HepG2 (cell line): ENCODE results near the gene C2orf49. TPM values are rescaled to one million over a fixed set of nuclear protein-coding genes. Genes with fewer than 3 reads are reported as not detected.
A peak's percentile ranks its signal among the peaks of the same experiment; 100 is the strongest.

Experiments used
- ARHGAP35 ChIP-seq: sonication (generic); formaldehyde crosslinking; IDR thresholded peaks from 2 replicates; pipeline ENCODE4 v1.9.0; 2022; ENCODE audit warnings: mild to moderate bottlenecking, inconsistent platforms, moderate library complexity, missing genetic modification reagents, borderline replicate concordance
- ARNT2 ChIP-seq: sonication (generic); formaldehyde crosslinking; IDR thresholded peaks from 2 replicates; pipeline ENCODE4 v1.8.0; 2022; ENCODE audit warnings: mild to moderate bottlenecking, low read depth, missing genetic modification reagents, moderate library complexity
- HCFC1 ChIP-seq: fragments of 150-350 bp; IDR thresholded peaks from 2 replicates; pipeline ENCODE4 v1.6.1; 2014; ENCODE audit warnings: low read depth, low read length
- HES4 ChIP-seq: sonication (generic); formaldehyde crosslinking; IDR thresholded peaks from 2 replicates; pipeline ENCODE4 v1.9.0; 2021; ENCODE audit warnings: mild to moderate bottlenecking, missing genetic modification reagents, borderline replicate concordance
- HHEX ChIP-seq: IDR thresholded peaks from 2 replicates; pipeline ENCODE4 v1.6.1; 2016; ENCODE audit warnings: control low read depth
- IKZF4 ChIP-seq: sonication (generic); formaldehyde crosslinking; IDR thresholded peaks from 2 replicates; pipeline ENCODE4 v1.5.1; 2020; ENCODE audit warnings: borderline replicate concordance, mild to moderate bottlenecking, low read depth, missing genetic modification reagents; ENCODE audit errors: not compliant biosample characterization
- MNT ChIP-seq: fragments of 450-650 bp; IDR thresholded peaks from 2 replicates; pipeline ENCODE4 v1.6.1; 2016
- PHF20 ChIP-seq: sonication (generic); formaldehyde crosslinking; IDR thresholded peaks from 2 replicates; pipeline ENCODE4 v1.5.0; 2020; ENCODE audit warnings: mild to moderate bottlenecking, missing genetic modification reagents
- RFX5 ChIP-seq: IDR thresholded peaks from 2 replicates; pipeline ENCODE4 v1.6.1; 2011; ENCODE audit warnings: low read depth, low read length, improper control_type of control experiment
- RXRB ChIP-seq: IDR thresholded peaks from 2 replicates; pipeline ENCODE4 v1.6.1; 2016; ENCODE audit warnings: borderline replicate concordance, missing genetic modification reagents, missing compliant biosample characterization
- SETDB1 ChIP-seq: sonication (generic); formaldehyde crosslinking; IDR thresholded peaks from 2 replicates; pipeline ENCODE4 v1.5.1; 2020; ENCODE audit warnings: missing genetic modification reagents, mild to moderate bottlenecking, borderline replicate concordance
- SIN3A ChIP-seq: IDR thresholded peaks from 2 replicates; pipeline ENCODE4 v1.6.1; 2011; ENCODE audit warnings: low read depth, mild to moderate bottlenecking, control low read depth, low read length, borderline replicate concordance
- SMYD3 ChIP-seq: sonication (generic); formaldehyde crosslinking; IDR thresholded peaks from 2 replicates; pipeline ENCODE4 v1.8.1; 2023; ENCODE audit warnings: mild to moderate bottlenecking, missing genetic modification reagents
- SP2 ChIP-seq: sonication (generic); formaldehyde crosslinking; IDR thresholded peaks from 2 replicates; pipeline ENCODE4 v1.5.1; 2020; ENCODE audit warnings: mild to moderate bottlenecking, missing genetic modification reagents
- THAP7 ChIP-seq: sonication (generic); formaldehyde crosslinking; IDR thresholded peaks from 2 replicates; pipeline ENCODE4 v1.8.1; 2023; ENCODE audit warnings: mild to moderate bottlenecking, missing genetic modification reagents
- ZFY ChIP-seq: sonication (generic); formaldehyde crosslinking; IDR thresholded peaks from 2 replicates; pipeline ENCODE4 v1.4.0; 2020; ENCODE audit warnings: missing genetic modification reagents
- ZKSCAN5 ChIP-seq: sonication (generic); formaldehyde crosslinking; IDR thresholded peaks from 2 replicates; pipeline ENCODE4 v1.5.1; 2020; ENCODE audit warnings: mild to moderate bottlenecking, missing genetic modification reagents
- ZNF292 ChIP-seq: sonication (generic); formaldehyde crosslinking; IDR thresholded peaks from 2 replicates; pipeline ENCODE4 v1.8.1; 2022; ENCODE audit warnings: mild to moderate bottlenecking, low read depth, missing genetic modification reagents, borderline replicate concordance
- ZNF382 ChIP-seq: sonication (generic); formaldehyde crosslinking; IDR thresholded peaks from 2 replicates; pipeline ENCODE4 v1.5.0; 2020; ENCODE audit warnings: missing genetic modification reagents, mild to moderate bottlenecking, borderline replicate concordance
- ZNF720 ChIP-seq: sonication (generic); formaldehyde crosslinking; IDR thresholded peaks from 2 replicates; pipeline ENCODE4 v1.4.0; 2020; ENCODE audit warnings: missing genetic modification reagents
- polyA plus RNA-seq, 8 experiments: library from polyadenylated mRNA; depleted of rRNA in 3 of 8; stranded (reverse) in 7 of 8; unstranded in 1 of 8; fragments of >200 nt; fragmentation: Illumina TruSeq in 4 of 8; extraction: Trizol in 4 of 8; gene quantifications; 2 replicates each; pipeline versions ENCODE4 v1.2.1 to v1.2.3, GENCODE V29; 2011 to 2016; ENCODE audit warnings: low read depth in 4 of 8, missing spikeins in 1 of 8, mixed read lengths in 1 of 8; ENCODE audit not compliant: insufficient read depth in 1 of 8
- total RNA-seq, 5 experiments: library from RNA; depleted of rRNA; stranded (reverse); fragments of >200 nt; fragmentation: Illumina TruSeq; extraction: Trizol; gene quantifications; 2 replicates each; pipeline ENCODE4 v1.2.3, GENCODE V29; 2016; ENCODE audit warnings: low read depth in 1 of 5
- TF ChIP-seq, protein P1 (sequence below): sonication (generic); formaldehyde crosslinking; IDR thresholded peaks from 2 replicates; pipeline ENCODE4 v1.4.0; 2020; ENCODE audit warnings: missing genetic modification reagents, borderline replicate concordance
- TF ChIP-seq, protein P2 (sequence below): IDR thresholded peaks from 2 replicates; pipeline ENCODE4 v1.6.1; 2016; ENCODE audit warnings: missing genetic modification reagents, missing compliant biosample characterization
- TF ChIP-seq, protein P3 (sequence below): sonication (generic); formaldehyde crosslinking; IDR thresholded peaks from 2 replicates; pipeline ENCODE4 v1.9.0; 2021; ENCODE audit warnings: missing genetic modification reagents, mild to moderate bottlenecking, borderline replicate concordance

Gene C2orf49
- total and polyA plus RNA-seq, 2 of the 13 experiments (the other 11 are each of a cell fraction or from before 2014, with no cell fraction given): 24.7 to 28.8 TPM

- TF ChIP-seq, protein P1, sequence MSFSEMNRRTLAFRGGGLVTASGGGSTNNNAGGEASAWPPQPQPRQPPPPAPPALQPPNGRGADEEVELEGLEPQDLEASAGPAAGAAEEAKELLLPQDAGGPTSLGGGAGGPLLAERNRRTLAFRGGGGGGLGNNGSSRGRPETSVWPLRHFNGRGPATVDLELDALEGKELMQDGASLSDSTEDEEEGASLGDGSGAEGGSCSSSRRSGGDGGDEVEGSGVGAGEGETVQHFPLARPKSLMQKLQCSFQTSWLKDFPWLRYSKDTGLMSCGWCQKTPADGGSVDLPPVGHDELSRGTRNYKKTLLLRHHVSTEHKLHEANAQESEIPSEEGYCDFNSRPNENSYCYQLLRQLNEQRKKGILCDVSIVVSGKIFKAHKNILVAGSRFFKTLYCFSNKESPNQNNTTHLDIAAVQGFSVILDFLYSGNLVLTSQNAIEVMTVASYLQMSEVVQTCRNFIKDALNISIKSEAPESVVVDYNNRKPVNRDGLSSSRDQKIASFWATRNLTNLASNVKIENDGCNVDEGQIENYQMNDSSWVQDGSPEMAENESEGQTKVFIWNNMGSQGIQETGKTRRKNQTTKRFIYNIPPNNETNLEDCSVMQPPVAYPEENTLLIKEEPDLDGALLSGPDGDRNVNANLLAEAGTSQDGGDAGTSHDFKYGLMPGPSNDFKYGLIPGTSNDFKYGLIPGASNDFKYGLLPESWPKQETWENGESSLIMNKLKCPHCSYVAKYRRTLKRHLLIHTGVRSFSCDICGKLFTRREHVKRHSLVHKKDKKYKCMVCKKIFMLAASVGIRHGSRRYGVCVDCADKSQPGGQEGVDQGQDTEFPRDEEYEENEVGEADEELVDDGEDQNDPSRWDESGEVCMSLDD (CRISPR knock-in tag): no peak
- TF ChIP-seq THAP7: no peak
- TF ChIP-seq ZFY: no peak
- TF ChIP-seq RXRB (CRISPR knock-in tag): peak; percentile 58
- TF ChIP-seq SP2 (CRISPR knock-in tag): no peak
- TF ChIP-seq, protein P2, sequence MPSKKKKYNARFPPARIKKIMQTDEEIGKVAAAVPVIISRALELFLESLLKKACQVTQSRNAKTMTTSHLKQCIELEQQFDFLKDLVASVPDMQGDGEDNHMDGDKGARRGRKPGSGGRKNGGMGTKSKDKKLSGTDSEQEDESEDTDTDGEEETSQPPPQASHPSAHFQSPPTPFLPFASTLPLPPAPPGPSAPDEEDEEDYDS (CRISPR knock-in tag): peak; percentile 59; the same call in 1 of the 2 replicates
- no peak for TF ChIP-seq ARHGAP35
- TF ChIP-seq ARNT2 (CRISPR knock-in tag): no peak
- TF ChIP-seq ZKSCAN5 (CRISPR knock-in tag): no peak
- no peak for TF ChIP-seq HES4 (CRISPR knock-in tag)
- no peak for TF ChIP-seq ZNF720 (CRISPR knock-in tag)
- TF ChIP-seq RFX5: no peak
- TF ChIP-seq, protein P3, sequence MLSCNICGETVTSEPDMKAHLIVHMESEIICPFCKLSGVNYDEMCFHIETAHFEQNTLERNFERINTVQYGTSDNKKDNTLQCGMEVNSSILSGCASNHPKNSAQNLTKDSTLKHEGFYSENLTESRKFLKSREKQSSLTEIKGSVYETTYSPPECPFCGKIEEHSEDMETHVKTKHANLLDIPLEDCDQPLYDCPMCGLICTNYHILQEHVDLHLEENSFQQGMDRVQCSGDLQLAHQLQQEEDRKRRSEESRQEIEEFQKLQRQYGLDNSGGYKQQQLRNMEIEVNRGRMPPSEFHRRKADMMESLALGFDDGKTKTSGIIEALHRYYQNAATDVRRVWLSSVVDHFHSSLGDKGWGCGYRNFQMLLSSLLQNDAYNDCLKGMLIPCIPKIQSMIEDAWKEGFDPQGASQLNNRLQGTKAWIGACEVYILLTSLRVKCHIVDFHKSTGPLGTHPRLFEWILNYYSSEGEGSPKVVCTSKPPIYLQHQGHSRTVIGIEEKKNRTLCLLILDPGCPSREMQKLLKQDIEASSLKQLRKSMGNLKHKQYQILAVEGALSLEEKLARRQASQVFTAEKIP (CRISPR knock-in tag): no peak
- TF ChIP-seq ZNF292 (CRISPR knock-in tag): no peak; the same call in 1 of the 2 replicates
- no peak for TF ChIP-seq PHF20 (CRISPR knock-in tag)
- no peak for TF ChIP-seq ZNF382 (CRISPR knock-in tag)
- TF ChIP-seq MNT: no peak
- no peak for TF ChIP-seq HCFC1
- TF ChIP-seq SMYD3 (CRISPR knock-in tag): 0 out of 2 replicates have a peak, but pooled peaks have one; percentile 34
- TF ChIP-seq SETDB1: no peak
- no peak for TF ChIP-seq HHEX (CRISPR knock-in tag)
- TF ChIP-seq SIN3A: no peak
- TF ChIP-seq IKZF4: no peak
Measured at GRCh38 chr2:105394951-105395611, 57.7 kb downstream of the C2orf49 start (continued).
